NCI-H2196 (cell line): ENCODE measurements around the gene AMDHD1.

ENCODE experiments used
- DNase-seq: peaks from one replicate; lab custom pipeline; 2025; ENCODE audit not compliant: unreplicated experiment; lab: John Stamatoyannopoulos, UW

AMDHD1 gene, protein sequence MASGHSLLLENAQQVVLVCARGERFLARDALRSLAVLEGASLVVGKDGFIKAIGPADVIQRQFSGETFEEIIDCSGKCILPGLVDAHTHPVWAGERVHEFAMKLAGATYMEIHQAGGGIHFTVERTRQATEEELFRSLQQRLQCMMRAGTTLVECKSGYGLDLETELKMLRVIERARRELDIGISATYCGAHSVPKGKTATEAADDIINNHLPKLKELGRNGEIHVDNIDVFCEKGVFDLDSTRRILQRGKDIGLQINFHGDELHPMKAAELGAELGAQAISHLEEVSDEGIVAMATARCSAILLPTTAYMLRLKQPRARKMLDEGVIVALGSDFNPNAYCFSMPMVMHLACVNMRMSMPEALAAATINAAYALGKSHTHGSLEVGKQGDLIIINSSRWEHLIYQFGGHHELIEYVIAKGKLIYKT

DNA sequence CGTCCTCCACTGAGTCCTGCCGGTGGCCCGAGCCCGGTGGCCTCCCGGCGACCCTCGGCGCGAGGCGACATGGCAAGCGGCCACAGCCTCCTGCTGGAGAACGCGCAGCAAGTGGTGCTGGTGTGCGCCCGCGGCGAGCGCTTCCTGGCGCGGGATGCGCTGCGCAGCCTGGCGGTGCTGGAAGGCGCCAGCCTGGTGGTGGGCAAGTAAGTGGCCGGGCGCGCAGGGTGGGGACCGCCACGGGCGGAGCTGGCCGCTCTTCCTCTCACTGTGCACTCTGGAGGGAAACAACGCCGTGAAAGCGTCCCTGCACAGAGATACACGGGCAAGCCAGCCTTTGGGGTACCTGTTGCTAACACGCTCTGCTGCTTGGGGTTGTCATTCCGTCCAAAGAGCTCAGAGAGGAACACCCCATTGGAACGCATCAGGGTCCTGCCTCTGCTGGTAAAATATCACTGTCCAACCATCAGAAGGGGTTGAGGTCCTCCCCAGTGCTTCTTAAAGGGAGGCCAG, at the start of gene AMDHD1:
AMDHD1 (plus strand) TSS at position 2 of the 513 bp plus-strand sequence; CDS start at position 70, 68 bp downstream.
- DNase-seq, result peak; percentile 46

DNA sequence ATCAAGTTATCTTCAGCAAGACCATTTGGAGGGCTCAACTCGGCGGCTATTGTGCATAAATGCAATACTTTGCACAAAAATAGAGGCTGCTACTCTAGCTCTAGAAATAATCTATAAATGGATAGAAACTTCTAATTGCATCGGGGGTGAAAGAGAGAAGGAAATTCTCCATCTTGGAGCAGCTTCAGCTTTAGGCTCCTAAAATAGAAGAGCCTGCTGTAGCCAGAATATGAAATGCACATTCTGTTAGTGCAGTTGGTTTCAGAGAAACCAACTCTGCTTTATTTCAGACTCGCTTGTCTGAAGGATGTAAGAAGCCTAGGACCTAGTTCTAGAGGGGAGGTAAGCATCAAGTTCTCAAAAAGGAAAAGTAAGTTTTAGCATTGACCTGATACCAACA, 46.3 kb upstream of the AMDHD1 start:
- no peak for DNase-seq

DNA sequence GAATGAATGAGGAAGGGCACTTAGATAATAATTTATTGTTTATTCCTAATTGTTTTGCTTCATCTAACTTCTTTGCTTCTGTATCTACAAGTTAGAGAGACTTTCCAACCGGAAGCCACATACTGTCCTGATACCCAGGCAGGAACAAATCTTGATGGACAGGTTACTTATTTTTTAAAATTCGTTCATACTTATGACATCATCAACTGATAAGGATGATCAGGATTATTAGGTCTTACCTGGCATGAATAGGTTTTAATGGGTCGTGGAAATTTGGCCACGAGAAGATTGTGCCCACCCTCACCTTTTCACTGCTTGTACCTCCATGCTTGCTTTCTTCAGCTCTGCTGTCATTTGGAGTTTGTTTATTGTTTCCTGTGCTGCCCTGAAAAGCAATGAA, 45.0 kb upstream of the AMDHD1 start:
- DNase-seq, result no peak

DNA sequence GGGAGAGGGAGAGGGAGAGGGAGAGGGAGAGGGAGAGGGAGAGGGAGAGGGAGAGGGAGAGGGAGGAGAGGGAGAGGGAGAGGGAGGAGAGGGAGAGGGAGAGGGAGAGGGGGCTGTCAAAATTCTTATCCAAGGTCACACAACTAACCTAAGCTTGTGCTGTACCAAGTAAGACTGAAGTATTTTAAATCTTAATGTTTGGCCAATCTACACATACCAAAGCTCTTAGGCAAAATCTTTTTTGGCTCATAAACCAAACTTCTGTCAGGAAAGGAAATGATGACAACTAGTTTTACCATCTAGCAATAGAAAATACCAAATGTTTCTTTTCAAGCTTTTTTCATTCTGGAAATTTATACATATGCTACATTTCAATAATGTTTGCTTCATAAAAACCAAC, 34.6 kb upstream of the AMDHD1 start:
- no peak for DNase-seq

DNA sequence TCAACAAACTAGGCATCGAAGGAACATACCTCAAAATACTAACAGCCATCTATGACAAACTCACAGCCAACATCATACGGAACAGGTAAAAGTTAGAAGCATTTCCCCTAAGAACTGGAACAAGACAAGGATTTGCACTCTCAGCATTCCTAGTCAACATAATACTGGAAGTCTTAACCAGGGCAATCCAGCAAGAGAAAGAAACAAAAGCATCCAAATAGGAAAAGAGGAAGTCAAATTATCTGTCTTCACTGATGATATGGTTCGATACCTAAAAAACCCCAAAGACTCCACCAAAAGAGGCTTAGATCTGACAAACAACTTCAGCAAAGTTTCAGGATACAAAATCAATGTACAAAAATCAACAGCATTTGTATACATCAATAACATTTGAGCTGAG, 33.3 kb upstream of the AMDHD1 start:
- DNase-seq, result no peak

DNA sequence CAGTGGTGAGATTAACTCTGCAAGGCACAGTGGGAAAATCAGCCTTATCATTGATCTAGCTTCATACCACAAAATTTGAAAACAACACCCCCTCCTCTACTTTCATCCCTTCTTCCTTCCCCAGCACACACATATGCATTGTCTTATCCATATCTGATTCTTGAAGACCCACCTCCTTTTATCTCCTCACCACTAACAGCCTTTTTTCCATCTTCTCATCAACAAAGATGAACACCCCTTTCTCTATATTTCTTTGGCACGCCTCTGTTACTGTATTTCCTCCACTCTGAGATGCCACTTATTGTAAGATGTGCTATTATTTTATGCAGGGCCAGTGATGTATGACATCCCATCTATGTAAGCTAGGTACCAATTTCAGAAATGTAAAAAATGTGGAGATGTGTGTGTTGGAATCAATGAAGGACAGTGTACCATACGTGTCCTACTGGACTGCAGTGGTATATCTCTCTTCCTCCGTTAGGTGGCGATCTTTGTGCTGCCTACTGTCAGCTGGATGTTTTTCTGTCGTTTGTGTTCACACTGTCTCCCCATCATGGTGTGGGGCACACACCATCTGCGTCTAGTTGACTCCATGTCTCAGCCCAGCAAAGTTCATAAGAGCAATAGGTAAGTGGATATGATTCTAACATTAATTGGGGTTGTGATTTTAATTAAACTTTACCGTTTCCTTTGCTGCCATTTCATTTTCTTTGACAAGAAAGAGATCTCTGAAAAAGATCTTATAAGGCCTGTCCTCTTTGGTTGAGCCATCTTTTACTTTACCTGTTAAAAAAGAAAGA, 24.7 kb upstream of the AMDHD1 start:
- peak; percentile 69 for DNase-seq

DNA sequence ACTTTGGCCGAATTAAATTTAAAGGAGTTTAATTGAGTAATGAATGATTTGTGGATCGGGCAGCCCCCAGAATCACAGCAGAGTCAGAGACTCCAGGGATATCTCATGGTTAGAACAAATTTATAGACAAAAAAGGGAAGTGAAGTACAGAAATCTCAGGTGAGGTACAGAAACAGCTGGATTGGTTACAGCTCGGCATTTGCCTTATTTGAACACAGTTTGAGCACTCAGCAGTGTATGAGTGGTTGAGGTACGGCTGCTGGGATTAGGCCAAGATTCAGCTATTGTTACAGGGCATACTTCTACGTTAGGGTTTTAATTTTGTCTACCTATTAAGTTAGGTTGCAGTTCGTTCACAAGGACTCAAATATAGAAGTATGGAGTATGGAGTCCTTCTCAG, 24.0 kb upstream of the AMDHD1 start:
- no peak for DNase-seq

DNA sequence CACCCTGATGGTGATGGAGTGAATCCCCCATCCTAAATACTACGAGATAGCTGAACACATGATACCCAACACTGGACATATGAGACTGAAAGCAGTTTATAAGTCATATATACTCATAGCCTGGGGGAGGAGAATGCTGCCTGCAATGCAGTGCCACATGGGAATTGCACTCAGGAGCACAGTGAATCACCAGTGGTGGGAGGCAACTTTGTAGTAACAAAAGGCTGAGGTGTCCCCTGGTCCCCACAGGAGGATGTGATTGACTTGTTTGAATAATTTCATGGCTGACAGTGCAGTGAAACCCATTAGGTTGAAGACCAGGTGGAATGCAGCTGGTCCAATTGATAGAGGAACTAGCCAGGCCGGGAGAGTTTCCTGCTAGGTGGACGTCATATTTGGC, 20.9 kb upstream of the AMDHD1 start:
- no peak for DNase-seq

DNA sequence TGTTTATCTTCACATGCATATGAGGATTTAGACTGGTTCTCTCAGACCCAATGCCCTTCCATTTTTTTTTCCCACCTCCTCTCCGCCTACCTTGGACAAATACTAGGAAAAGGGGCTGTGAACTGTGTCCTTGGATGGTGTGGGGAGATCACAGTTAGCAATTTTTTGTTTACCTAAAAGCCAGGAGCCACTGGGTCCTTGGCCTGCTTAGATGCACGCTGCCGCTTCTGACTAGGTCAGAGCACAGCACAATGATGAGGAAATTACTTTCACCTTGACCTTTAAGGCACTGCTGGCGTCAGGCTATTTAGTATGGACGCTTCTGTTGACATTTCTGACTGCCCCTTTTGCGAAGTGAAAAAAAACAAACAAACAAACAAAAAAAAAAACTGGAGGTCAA, 2.6 kb upstream of the AMDHD1 start:
- DNase-seq, result no peak

DNA sequence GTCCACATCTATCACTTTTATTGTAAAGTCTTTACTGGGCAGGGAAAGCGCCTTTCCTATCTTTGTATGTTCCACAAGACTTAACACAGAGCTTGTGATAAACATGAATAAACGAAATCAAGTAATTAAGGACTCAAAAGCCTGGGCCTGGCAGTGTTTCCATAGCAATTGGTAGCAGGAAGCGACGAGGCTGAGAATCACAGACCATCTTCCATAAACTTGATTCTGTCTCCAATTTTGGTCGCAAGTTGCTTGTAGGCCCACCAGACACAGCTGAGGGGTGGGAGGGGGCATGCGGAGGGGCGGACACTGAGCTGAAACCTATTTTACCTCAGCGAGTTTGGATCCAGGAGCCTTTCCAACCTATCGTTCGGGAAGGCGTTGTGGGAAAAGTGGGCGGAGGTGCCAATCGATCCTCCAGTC, 1.0 kb upstream of the AMDHD1 start:
- DNase-seq, result peak; percentile 55

DNA sequence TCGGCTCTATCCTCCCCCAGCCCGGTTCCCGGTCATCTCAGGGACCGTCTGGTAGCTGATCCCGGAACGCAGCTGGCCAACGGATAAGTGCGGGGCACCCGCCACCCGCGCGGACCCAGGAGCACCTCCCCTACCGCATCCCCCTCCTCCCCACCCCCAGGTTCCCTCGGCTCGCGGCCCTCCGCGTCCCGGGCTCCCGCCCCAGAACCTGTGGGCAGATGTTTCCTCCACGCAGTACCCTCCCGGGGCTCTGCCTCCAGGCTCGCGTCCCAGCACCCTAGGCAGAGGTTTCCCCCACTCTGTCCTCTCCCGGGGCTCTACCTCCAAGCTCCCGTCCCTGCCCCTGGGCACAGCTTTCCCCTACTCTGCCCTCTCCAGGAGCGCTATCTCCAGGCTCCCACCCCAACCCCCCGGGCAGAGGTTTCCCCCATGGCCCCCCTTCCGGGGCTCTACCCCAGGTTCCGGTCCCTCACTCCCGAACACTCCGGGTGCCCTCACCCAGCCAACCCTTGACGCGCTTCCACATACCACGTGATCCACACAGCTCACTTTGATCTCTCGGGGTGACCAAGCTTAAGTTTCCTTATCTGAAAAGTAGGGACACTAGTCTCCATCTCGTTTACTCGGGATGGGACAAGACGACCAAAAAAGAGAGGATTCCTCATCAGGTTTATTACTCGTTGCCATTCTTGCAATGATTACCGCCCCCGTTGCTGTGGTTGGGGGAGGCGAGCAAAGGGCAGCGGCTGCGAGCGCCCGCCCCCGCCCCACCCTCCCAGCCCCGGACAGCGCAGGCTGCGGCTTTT, 404 bp upstream of the AMDHD1 start, which contains the start of gene CCDC38:
CCDC38 (minus strand) TSS at position 91 of the 806 bp plus-strand sequence. CDS start 6,105 bp downstream, outside the sequence.
- DNase-seq, result peak; percentile 87

DNA sequence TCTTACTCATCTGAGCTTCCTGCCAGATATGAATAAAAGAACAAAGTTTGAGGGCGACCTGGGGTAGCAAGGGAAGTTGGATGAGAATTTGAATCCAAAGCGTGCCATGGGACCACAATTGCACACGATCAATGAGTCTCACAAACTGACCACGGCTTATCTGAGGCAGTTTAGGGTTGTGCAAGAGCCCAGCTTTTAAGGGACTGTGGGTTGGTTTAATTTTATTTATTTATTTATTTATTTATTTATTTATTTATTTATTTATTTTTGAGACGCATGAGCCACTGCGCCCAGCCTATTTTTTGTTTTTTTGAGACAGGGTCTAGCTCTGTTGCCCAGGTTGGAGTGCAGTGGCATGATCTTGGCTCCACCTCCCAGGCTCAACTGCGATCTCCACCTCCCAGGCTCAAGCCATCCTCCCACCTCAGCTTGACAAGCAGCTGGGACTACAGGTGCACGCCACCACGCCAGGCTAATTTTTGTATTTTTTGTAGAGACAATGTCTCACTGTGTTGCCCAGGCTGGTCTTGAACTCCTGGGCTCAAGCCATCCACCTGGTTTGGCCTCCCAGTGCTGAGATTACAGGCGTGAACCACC, 1.1 kb downstream of the AMDHD1 start:
- no peak for DNase-seq

DNA sequence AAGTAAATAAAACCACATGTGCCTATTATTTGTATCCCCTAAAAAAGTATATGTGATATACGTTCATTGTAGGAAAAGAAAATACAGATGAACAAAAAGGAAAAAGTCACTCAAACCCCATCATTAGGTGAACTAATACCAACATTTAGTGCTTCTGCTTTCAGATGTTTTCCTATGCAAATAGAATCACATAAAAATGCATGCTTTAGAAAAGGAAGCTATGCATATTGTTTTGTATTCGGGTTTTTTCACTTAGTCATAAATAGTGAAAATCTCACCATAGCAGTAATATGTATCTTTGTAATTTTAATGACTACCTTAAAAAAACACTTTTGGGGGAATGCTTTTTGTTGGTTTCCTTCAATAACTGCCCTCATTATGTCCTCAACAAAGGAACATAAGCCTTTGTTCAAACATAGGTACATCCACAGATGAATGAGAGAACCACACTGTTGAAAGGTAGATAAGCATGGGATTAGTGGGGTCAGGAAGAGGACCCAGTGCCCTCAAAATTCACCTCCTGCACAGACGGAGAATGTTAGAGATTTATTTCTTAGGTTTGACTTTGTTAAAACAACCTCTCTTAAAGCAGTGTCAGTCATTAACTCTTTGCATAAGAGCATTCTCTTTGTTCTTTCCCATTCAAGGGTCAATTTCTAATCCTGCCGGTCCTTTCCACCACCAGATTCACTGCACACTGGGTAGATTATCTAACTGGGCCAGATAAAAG, 6.5 kb downstream of the AMDHD1 start:
- DNase-seq, result no peak

DNA sequence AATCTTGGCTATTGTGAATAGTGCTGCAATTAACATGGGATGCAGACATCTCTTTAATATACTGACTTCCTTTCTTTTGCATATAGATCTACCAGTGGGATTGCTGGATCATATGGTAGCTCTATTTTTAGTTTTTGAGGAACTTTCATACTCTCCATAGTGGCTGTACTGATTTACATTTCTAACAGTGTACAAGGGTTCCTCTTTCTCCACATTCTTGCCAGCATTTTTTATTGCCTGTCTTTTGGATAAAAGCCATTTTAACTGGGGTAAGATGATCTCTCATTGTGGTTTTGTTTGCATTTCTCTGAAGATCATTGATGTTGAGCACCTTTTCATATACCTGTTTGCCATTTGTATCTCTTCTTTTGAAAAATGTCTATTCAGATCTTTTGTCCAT, 8.4 kb downstream of the AMDHD1 start:
- peak; percentile 12 for DNase-seq

DNA sequence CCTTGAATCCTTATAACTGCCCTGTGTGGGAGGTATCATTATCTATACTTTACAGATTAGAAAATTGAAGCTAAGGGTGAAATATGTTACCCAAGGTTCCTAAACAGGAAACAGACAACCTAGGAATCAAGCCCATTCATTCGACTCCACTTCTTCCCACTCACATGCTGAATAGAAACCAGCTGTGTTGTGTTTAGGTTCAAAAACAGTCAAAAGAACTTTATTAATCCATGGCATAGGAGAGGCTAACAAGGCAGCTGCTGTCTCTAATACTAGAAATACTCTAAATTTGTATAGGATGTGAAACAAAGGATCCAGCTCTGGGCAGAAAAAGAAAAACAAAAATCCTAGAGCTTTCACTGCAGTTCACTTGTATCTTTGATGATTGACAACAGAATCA, 9.9 kb downstream of the AMDHD1 start:
- DNase-seq, result no peak

DNA sequence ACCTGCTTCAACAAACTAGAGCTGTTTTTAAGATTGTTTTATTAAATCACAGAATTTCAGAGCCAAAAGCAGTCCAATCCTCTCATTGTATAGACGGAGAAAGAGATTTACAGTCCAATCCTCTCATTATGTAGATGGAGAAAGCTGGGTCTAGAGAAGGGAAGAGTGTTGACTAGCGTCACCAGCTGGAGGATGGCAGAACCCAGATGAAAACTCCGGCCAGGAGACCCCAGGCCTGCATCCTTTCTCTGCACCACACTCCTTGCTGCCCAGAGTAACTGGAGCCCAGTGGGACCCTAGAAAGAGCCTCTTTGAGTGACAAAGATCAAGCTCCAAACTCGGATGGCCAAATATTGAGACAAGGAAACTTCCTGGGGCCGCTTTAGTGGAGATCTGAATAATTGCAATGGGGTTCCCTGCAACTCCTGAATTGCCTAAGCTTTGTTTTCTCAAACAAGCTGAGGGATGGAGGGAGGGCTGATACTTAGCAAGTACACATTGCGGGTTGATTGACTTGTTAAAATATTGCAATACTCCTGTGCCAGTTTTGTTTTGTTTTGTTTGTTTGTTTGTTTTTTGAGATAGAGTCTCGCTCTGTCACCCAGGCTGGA, 12.5 kb downstream of the AMDHD1 start:
- no peak for DNase-seq

DNA sequence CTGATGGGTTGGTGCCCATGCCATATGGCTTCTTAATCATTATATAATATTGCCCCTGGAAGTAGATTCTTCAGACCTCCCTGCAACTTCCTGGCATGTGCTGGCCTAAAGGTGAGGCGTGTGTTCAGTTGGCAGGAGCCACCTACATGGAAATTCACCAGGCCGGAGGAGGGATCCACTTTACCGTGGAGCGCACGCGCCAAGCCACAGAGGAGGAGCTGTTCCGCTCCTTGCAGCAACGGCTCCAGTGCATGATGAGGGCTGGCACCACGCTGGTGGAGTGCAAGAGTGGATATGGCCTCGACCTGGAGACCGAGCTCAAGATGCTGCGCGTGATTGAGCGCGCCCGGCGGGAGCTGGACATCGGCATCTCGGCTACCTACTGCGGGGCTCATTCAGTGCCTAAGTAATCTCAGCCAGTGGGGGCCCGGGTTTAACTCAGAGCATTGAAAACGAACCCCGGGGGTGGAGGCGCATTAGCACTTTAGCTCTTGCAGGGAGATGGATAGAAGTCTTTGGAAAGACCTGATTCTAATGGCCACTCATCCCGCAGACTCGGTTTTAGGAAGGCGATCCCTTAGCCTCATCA, 13.5 kb downstream of the AMDHD1 start:
- no peak for DNase-seq

DNA sequence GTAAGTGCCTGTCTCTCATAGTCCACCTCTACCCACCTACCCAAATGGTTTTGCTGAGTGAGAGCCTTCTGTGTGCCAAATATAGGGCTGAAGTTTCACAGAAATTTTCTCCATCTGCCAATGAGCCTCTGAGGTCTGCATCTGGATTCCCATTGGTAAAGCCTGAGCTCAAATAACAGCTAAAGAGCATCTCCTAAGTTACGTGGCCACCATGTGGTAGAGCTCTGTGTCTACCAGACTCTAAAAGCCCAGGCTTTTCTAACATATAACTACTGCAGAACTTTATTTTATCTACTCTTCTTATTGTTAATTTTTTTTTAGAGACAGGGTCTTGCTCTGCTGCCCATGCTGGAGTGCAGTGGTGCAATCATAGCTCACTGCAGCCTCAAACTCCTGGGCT, 16.0 kb downstream of the AMDHD1 start:
- peak; percentile 15 for DNase-seq

DNA sequence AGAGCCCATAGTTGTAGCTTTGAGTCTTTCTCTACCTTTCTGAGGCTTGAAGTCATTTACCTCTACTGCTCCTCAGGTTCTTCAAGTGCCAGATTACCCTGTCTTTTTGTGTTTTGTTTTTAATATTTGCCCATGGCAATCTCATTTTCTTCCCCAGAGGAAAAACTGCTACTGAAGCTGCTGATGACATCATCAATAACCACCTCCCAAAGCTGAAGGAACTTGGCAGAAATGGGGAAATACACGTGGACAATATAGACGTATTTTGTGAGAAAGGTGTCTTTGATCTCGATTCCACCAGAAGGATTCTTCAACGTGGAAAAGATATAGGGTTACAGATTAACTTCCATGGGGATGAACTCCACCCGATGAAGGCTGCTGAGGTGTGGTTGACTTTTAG, 17.1 kb downstream of the AMDHD1 start:
- no peak for DNase-seq
